HG02943 (cell line): Measurements from ENCODE around the gene CD300LF.

ENCODE experiments used
- ATAC-seq: cut with Tn5 transposase; IDR thresholded peaks from one replicate; pipeline ENCODE4 v1.9.1; 2021; ENCODE audit warnings: mild to moderate bottlenecking, low read depth, moderate library complexity; ENCODE audit not compliant: unreplicated experiment

Gene CD300LF

DNA sequence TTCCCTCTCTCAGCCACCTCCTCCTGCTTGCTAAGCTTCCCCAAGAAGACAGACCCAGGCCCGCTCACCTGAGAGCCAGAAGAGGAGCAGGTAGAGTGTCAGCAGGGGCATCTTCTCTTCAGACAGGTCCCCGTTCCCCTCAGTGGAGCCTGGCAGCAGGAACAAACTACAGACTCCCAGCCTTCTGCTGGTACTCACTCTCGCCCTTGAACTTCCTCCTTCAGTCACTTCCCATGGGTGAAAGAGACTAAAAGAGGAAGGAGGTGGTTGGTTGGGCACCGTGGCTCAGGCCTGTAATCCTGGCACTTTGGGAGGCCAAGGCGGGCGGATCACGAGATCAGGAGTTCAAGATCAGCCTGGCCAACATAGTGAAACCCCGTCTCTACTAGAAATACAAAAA lies at the start of gene CD300LF:
TSS of gene CD300LF (minus strand) at position 168 of the 400 bp plus-strand sequence. CDS start at position 111, 57 bp downstream.
- ATAC-seq: no peak

DNA sequence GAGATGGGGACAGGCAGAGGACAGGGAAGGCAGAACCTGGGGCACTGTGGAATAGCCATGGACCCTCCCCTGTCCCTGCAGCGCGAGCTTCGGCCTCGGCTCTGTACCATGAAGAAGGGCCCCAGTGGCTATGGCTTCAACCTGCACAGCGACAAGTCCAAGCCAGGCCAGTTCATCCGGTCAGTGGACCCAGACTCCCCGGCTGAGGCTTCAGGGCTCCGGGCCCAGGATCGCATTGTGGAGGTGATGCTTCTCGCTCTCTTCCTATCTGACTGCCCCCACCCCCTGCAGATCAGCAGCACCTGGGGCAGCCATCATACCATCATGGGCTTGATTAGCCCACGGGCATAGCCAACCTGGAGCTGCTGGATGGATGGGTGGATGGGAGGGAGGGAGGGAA lies 49.2 kb upstream of the CD300LF start:
- ATAC-seq: no peak

DNA sequence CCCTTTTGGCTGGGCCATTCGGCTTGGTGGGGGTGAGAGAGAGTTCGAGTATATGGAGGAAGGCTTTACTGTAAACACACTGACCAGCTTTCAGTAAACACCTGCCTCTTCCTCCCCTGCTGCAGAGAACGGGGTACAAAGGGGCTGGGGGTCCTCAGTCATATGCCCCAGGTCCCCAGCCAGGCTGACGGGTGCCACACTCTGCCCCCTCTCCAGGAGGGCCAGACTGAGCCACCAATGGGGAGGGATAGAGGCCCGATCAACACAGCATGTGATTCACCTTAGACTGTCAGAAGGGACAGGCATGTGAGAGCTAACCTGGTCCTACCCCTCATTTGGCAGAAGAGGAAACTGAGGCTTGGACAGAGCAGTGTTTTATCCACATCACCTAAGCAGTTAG lies 48.7 kb upstream of the CD300LF start:
- no peak for ATAC-seq

DNA sequence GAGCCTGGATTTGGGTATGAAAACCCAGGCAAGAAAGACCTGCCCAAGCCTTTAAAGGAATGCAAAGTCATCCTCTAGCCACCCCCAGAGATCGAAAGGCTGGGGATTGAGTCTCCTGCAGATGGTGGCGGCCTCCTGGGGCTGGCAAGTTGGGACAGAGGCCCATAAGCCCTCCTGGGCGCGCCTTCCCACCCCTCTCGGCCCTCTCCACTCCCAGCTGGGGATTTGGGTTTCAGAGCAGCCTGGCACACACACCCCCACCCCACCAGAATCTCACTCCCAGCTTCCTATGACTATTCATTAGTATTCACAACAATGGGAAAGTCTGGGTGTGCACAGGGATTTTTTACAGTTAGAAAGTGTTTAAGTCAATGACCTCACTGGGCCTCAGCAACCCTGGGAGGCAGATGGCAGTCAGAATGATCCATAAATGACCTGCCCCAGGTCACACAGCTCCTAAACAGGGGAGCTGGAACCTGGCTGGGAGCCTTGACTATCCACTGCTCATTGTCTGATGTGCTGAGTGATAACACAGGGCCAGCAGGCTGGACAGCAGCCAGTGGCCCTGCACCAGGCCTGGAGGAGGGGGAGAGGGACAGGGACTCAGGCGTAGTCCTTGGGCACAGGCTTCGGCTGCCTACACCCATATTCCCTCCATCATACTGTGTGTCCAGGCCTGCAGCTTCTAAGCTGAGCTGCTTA lies 47.8 kb upstream of the CD300LF start:
- no peak for ATAC-seq

DNA sequence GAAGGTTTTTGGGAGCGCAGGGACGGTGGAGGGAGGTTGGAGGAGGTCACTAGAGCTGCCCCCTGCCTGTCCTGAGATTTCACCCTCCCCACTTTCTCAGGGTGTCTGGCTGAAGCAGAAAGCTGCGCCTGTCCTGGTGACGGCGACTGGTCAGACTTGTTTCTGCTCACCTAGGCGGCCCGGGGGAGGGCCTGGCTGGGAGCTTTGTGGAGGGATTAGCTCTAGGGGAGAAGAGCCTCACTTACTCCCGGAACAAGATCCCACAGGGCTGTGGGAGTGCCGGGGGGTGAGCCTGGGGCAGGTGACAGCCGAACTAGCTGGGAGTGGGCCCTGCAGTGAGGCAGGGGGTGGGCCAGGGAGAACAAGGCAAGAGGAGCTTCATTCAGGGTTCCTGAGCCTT lies 47.2 kb upstream of the CD300LF start:
- no peak for ATAC-seq

DNA sequence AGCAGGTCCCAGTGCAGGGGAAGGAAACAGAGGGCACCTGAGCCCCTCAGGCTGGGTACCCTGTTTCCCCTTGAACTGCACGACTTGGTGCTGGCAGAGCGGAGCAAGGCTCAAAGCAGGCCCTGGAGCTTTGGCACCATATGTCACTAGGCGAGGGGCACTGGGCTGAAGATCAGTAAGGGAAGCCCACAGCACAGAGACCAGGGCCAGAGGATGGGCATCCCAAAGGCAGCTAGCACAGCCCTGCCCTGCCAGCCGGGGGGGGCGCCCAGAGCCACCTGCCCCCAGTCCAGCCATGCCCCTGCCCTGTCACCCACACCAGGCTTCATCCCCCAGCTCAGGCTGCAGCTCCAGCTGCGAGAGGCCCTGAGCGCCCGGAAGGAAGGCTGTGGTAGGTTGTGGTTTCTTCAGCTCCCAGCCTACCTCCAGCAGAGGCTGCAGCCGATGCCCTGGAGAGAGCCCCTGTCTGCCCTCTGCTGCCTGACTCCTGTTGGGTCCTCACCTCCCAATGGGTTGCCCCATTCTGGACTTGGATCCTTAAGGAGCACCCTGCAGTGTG lies 46.6 kb upstream of the CD300LF start:
- ATAC-seq: peak; percentile 59

DNA sequence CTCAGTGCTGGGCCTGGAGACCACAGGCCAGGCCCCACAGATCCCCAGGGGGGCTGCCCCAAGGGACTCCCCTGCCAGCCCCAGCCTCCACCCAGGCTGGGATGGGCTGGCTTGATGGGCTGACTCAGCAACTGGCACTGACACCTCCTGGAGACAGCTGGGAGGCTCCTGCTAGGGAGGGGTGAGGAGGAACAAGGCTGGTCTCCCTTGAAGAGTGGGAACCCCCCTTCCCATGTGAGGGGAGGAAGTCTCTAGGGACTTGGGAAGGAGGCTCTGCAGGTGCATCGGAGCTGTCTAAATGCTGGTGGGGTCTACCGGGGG lies 46.1 kb upstream of the CD300LF start:
- peak; percentile 38 for ATAC-seq

DNA sequence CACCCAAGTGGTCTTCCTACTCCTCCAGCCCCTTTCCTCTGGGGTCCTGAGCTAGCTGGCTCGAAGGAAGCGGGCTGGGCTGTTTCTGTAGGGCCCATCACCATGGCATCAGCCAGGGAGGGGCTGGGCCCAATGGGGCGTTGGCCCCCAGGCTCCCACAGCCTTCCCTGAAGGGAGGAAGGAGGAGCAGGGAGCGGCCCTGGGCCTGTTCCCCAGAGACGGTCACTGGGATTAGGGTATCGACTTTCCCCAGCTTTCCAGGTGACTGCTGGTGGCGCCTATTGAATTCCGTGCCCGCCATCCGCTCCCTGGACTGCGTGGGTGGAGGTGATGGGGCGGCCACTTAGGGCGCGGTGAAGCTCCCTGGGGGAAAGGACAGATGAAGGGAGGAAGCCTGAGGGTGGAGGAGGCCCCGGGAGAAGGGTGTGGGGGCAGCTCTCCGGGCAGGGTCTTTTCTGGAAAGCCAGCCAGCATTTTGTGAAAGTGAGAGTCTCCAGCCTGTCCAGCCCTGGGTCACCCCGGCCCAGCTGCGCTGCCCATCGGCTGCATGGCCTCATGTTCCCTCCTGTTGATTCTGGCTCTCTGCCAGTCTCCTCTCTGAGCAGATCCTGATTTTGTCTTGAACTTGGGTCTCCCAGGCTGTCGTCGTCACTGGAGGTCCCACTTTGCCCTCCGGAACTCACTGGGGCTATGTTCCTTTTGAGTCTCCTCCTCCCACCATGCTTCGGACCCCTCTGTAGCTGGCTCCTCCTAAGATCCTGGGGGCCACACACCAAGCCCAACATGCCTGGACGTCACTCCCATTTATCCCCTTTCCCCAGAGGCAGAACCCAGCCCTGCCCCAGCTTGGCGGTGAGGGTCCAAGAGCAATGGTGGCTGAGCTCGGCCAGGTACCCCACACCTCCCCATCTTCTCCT lies 45.5 kb upstream of the CD300LF start:
- ATAC-seq: no peak

DNA sequence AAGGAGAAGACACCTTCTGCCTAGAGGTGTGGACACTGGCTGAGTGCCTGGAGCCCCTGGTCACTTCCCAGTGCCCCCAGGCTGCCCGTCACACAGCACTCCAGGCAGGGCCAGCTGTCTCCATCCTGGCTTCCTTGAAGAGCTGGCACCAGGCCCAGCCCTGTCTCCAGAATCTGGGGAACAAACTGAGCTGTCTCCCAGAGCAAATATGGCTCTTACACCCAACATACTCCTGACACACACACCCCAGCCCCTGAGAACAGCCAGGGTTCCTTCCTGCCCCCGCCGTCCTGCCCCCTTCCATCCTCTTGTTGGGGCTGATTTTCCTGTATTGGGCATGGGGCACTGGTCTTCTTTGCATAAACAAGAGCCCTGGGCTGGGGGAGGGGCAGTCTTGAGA lies 44.8 kb upstream of the CD300LF start:
- no peak for ATAC-seq

DNA sequence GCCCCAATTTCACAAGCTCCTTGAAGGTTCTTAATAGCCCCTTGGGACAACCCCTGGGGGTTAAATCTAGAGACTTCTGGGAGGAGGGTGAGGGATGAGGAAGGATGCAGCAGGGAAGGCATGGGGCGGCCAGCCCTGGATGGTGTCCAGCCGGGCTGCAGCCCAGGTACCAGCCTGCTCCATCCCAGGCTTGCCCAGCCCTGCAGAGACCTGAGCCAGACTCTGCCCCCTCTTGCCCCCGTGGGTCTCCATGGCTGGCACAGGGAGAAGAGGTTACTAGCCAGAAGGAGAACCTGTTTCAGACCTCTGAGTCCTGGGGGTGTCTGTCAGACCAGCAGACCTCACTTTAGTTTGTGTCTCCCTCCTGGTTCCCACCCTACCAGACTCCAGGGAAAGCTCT lies 44.2 kb upstream of the CD300LF start:
- no peak for ATAC-seq

DNA sequence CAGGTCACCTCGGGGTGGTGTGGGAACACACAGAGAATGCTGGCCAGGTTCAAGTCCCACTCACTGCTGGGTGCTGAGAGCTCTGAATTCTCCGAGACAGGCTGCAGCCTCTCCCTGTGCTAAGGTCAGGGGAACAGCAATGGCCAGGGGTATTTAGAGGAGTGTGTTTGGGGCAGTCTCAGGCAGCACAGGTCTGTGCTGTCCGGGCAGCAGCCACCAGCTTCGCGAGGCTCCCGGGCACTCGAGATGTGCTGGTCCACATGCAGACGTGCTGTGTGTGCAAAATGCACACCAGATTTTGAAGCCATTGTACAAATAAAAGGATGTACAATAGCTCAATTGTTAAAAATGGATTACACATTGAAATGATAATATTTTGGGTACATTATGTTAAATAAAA lies 42.8 kb upstream of the CD300LF start:
- ATAC-seq: no peak

DNA sequence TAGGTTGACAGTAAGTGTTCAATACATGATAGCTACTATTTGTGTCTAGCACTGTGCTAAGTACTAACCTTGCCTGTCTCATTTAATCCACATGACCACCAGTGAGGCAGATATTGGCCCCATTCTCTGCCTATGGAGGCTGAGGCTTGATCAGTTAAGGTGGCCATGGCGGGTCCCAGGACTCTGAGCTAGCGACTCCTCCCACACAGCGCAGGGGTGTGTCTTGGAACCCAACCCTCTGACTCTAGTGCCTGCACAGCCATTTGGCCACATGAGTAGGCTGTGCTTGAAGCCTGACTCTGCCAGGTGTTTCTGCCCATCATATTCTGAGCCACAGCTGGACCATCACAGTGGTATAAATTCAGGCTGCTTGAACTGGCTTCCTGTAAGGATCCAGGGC lies 42.1 kb upstream of the CD300LF start:
- ATAC-seq: no peak

DNA sequence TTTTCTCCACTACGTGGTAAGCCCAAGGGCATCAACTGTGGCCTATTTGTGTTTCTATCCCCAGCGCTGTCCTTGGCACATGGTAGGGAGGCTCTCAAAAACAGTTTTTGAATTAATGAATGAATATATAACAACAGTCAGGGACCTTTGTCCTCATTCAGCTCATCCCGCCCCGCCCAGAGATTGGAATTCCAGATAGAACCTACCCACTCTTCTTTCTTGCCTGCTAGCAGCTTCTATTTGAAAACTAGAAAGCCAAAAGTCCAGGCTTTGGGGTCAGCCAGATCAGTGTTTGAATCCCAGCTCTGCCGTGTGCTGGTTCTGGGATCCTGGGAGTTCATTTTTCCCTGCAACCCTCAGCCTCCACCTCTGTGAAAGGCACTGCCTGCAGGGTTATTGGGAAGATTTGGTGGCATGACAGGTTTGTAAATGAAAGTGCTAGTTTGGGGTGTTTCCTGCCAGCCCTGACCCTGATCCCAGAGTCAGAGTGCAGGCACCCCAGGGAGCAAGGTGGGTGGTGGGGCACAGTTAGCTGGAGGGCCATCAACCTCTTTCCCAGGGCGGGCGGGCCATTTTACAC lies 40.2 kb upstream of the CD300LF start:
- ATAC-seq: no peak

DNA sequence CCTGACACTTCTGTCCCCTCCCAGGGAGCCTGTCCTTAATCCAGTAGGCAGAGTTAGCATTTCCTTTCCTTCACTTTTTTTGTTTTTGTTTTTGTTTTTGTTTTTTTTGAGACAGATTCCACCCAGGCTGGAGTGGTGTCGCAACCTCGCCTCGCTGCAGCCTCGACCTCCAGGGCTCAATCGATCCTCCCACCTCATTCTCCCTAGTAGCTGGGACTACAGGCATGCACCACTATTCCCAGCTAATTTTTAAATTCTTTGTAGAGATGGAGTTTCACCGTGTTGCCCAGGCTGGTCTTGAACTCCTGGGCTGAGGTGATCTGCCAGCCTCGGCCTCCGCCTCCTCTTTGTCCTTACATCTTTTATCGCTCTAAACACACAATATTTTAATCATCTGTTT lies 39.7 kb upstream of the CD300LF start:
- ATAC-seq: no peak

DNA sequence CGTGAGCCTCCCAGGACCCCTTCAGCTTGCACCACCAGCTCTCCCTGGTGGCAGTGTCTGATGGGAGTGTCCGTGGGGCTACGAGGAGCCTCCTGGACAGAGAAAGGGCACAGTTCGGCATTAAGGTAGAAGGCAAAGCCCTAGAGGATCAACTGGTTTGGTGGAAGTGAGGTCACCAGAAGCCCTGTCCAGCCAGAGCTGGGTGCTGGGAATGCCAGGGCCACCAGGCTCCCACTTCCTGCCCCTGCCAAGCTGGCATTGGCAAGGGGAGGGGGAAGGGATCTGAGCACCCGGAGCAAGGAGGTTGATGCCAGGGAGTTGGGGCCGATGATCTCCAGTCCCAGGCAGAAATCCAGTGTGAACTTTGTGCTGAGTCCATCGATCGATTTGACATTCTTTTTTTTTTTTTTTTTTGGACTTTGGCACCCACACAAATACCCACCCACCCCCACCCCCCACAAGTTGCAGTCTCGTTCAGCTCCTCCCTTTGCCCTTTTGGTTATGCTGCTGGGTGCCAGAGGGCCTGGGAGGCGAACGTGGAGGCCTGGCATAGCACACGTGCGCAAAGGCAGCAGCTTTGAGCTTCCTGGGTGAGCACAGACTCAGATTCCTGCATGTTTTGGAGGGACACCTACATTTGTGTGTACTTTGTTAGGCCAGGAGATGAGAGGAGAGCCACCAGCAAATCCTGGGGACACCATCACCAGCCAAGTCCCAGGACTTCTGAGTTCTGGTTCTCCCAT lies 37.8 kb upstream of the CD300LF start:
- no peak for ATAC-seq

DNA sequence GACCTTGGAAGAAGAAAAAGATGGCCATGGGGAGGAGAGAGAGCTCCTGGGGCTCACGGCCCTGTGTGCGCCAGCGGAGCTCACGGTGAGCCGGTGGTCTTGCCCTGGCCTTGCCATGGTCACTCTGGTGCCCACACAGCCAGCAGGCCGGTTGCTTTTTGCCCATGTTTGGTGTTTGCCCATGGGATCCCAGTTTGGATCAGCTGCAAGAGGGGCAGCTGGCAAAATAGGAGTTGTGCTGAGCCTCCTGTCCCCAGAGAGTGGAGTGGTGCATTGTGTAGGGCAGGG lies 37.3 kb upstream of the CD300LF start:
- ATAC-seq: no peak

DNA sequence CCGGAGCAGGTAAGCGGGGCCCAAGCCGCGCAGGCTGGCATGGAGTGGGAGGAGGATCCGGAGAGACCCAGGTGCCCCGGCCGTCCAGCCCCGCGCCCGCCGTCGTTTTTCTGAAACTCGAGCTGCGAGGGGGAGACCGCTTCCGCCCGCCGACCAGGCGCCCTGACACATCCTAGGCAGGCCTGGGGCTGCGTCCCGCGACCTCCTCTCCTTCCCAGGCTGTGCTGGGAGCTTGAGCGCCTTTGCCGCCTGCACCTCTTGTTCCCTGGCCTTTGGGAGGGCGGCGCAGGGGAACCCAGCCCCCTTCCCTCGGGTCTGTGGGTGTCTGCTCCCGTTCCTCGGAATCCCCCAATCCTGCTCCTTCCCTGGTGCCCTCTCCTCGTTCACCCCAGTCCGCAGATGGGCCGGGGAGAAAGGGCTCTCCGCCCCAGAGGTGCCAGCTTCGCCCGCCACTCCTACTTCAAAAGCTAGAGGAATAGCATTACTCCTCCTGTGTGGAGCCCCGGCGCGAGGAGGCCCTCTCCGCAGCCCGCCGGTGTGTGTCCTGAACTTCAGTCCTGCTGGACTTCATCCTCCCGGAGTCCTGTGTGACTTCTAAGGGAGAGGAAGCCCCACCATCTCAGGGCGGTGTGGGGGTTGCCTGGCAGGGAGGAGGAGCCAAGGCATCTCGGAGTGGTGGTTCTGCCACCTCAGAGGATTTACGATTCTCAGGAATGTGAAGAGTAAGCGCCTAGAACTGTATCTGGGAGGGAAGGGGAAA lies 36.7 kb upstream of the CD300LF start:
- ATAC-seq: no peak

DNA sequence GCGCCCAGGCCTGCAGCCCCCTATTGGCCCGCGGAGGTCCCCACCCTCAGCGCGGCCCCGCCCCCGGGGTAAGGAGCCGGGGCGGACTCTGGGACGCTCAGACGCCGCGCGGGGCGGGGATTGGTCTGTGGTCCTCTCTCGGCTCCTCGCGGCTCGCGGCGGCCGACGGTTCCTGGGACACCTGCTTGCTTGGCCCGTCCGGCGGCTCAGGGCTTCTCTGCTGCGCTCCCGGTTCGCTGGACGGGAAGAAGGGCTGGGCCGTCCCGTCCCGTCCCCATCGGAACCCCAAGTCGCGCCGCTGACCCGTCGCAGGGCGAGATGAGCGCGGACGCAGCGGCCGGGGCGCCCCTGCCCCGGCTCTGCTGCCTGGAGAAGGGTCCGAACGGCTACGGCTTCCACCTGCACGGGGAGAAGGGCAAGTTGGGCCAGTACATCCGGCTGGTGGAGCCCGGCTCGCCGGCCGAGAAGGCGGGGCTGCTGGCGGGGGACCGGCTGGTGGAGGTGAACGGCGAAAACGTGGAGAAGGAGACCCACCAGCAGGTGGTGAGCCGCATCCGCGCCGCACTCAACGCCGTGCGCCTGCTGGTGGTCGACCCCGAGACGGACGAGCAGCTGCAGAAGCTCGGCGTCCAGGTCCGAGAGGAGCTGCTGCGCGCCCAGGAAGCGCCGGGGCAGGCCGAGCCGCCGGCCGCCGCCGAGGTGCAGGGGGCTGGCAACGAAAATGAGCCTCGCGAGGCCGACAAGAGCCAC lies 36.0 kb upstream of the CD300LF start, which contains the start of gene NHERF1:
TSS of gene NHERF1 (plus strand) at position 100 of the 750 bp plus-strand sequence. CDS start at position 319, 219 bp downstream.
- peak; percentile 84 for ATAC-seq

DNA sequence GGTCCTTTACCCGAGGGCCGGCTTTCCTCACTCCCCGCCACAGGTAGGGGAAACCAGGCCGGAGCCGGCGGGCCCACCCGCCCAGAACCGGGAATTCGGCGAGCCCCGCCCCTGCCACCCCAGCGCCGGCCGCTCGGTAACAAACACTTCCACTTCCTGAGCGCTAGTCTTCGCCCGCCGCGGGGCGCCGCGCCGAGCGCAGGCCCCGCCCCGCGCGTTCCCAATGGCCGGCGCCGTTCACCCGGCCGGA lies 35.5 kb upstream of the CD300LF start:
- ATAC-seq: no peak

DNA sequence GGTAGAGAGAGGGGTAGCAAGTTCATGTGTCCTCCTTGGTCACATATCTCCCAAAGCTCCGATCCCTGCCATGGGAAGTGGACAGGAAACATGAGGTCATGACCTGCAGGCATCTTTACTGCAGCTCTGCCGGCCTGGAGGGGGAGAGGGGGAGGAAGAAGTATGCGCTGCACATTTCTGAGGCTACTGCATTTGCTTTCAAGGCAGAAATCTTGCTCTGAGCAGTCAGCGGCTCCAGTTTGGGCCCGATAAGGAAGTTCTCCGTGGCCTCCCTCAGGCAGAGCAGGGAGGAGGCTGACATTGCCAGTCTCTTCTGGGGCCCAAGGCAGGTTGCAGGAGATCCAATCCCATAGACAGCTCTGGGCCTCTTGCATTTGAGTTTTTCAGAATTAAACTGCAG lies 34.2 kb upstream of the CD300LF start:
- ATAC-seq: no peak
